ENCODE measurements around the gene RRP1. TPM values are rescaled to one million over a fixed set of nuclear protein-coding genes. Genes with fewer than 3 reads are reported as not detected.

RRP1 gene
- total and polyA plus RNA-seq, 2 of the 13 experiments (the other 11 are each of a cell fraction or from before 2014, with no cell fraction given), result 20.1 to 35.1 TPM

DNA sequence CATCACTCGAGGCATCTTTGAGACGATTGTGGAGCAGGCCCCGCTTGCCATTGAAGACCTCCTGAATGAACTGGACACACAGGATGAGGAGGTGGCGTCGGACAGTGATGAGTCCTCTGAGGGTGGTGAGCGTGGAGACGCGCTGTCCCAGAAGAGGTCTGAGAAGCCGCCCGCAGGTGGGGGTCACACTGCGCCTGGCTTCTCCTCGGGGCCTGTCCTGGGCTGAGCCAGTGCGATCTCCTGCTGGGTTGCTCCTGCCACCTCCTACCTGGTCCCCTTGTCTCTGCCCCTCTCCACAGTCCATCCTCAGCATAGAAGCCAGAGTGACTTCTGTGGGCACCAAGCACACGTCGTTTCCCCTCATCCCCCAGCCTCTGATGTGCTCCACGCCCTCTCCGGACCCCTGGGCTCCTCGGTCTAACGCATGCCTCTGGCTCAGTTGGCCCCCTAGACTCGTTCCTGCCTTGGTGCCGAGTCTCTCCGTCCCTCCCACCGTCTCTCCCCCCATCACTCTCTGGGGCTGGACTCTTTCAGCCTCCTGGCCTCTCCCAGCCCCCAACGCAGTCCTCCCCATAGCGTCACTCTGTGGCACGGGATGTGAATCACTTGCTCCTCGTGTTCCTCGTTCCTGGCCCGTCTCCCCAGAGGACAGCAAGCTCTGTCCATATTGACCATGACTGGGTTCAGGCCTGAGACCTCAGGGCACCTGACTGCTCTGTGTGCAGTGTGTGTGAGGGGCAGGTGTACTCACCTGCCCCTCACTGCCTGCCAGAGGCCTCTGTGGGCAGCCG lies 8.7 kb downstream of the RRP1 start (continued):
- TF ChIP-seq ZNF496 (CRISPR knock-in tag; IDR thresholded peaks at IDR 0.05; ENCODE audit: insufficient replicate concordance), result no peak
- no peak for TF ChIP-seq CREB3 (CRISPR knock-in tag; IDR thresholded peaks at IDR 0.05)

- no peak overlapping the region for H3K9ac ChIP-seq (ENCODE audit: insufficient read depth, low read depth, low read length)
- no peaks in the 10 kb centered on the region for H3K27me3 ChIP-seq (ENCODE audit: control insufficient read depth in 1 of 2, insufficient read depth in 2 of 2, low read length in 2 of 2)
- no peak for ATAC-seq
- no peak for DNase-seq (ENCODE audit: low spot score)
- no peak for FAIRE-seq
- H3K9me3 ChIP-seq (ENCODE audit: low read length), result no peaks in the 10 kb centered on the region
- WGBS (ENCODE audit: low lambda C conversion rate), result 91% methylated on average over 19 of the region's 19 CpGs
- in situ Hi-C loops (cut with HindIII; ENCODE audit: extremely low pct_ligation_motif_present, low pct_unique_long_range_greater_than_20kb) (no loop called here), intact Hi-C loops (cut with micrococcal nuclease; ENCODE audit: unreplicated experiment) (no loop called here)
- ChIA-PET CTCF (ENCODE audit: low intra/inter-chr PET ratio, low total read pairs) (no interaction called here), POLR2A (no interaction called here)
- H3K27ac ChIP-seq (ENCODE audit: extremely low read length, insufficient read depth, low read length), result no peak overlapping the region
- H3K79me2 ChIP-seq (ENCODE audit: insufficient read depth, low read length), result peaks cover 2% of the 10 kb centered on the region
- H2AFZ ChIP-seq (ENCODE audit: low read length), result no peak overlapping the region
- peaks cover 50 to 90% of the 10 kb centered on the region in 2 experiments for H3K36me3 ChIP-seq (replicated peaks in 1 of 2; ENCODE audit: control insufficient read depth in 1 of 2, insufficient read depth in 2 of 2, low read length in 2 of 2)
- peaks cover 2% of the 10 kb centered on the region; the same call in 1 of the 2 replicates for H4K20me1 ChIP-seq (ENCODE audit: insufficient read depth, low read length)
- H3K4me3 ChIP-seq (replicated peaks in 1 of 3; ENCODE audit: insufficient read depth in 1 of 3, low read depth in 2 of 3, low read length in 3 of 3), result no peak overlapping the region
- H3K4me1 ChIP-seq (ENCODE audit: insufficient read depth, low read length), result no peaks in the 10 kb centered on the region
- no TSS peak for BruUV-seq (replicated peaks)
- TF ChIP-seq ZNF629 (CRISPR knock-in tag; conservative IDR thresholded peaks at IDR 0.05) (no peak), ATRX (CRISPR knock-in tag; IDR thresholded peaks at IDR 0.05; ENCODE audit: borderline replicate concordance) (no peak), RBFOX2 (IDR thresholded peaks at IDR 0.05; ENCODE audit: low read depth, low read length) (peak; percentile 56), AGO2 (optimal IDR thresholded peaks at IDR 0.05; ENCODE audit: low read depth, low read length) (peak; percentile 34), PRDM10 (CRISPR knock-in tag; IDR thresholded peaks at IDR 0.05; ENCODE audit: low read depth) (no peak), FOXK2 (IDR thresholded peaks at IDR 0.05) (no peak), FOSL1 (CRISPR knock-in tag; IDR thresholded peaks at IDR 0.05; ENCODE audit: borderline replicate concordance) (no peak), ZBTB38 (CRISPR knock-in tag; IDR thresholded peaks at IDR 0.05) (no peak), RARG (CRISPR knock-in tag; IDR thresholded peaks at IDR 0.05; ENCODE audit: low read depth) (no peak)
- TF ChIP-seq, protein P1, sequence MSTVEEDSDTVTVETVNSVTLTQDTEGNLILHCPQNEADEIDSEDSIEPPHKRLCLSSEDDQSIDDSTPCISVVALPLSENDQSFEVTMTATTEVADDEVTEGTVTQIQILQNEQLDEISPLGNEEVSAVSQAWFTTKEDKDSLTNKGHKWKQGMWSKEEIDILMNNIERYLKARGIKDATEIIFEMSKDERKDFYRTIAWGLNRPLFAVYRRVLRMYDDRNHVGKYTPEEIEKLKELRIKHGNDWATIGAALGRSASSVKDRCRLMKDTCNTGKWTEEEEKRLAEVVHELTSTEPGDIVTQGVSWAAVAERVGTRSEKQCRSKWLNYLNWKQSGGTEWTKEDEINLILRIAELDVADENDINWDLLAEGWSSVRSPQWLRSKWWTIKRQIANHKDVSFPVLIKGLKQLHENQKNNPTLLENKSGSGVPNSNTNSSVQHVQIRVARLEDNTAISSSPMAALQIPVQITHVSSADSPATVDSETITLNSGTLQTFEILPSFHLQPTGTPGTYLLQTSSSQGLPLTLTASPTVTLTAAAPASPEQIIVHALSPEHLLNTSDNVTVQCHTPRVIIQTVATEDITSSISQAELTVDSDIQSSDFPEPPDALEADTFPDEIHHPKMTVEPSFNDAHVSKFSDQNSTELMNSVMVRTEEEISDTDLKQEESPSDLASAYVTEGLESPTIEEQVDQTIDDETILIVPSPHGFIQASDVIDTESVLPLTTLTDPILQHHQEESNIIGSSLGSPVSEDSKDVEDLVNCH (CRISPR knock-in tag; IDR thresholded peaks at IDR 0.05), result no peak
- no peak overlapping the region for H3K4me2 ChIP-seq (ENCODE audit: low read depth, low read length)
These were observed 10.0 kb downstream of the RRP1 start for GRCh38 chr21:43799301-43799840.
